ENCODE data around the gene PLD3.

Gene PLD3

GRCh38 chr19:40348961-40349507 is 539 bp downstream of the PLD3 start:
- Histone ChIP-seq H3K4ac (ENCODE audit: low read length) (no peak overlapping the region), H2AFZ (ENCODE audit: low read length) (peak overlapping the region; percentile 88), H2AK5ac (ENCODE audit: low read depth, low read length) (no peak overlapping the region), H3K18ac (ENCODE audit: low read length) (no peak overlapping the region), H2BK5ac (ENCODE audit: low read length) (no peak overlapping the region), H2BK12ac (ENCODE audit: low read length) (no peak overlapping the region), H3K27me3 (ENCODE audit: control insufficient read depth in 3 of 3, insufficient read depth in 3 of 3, low read depth in 1 of 3, low read length in 3 of 3) (no peaks in the 10 kb centered on the region), H3K79me1 (ENCODE audit: low read depth, low read length) (peaks cover 3% of the 10 kb centered on the region), H3K27ac (replicated peaks; ENCODE audit: low read length) (no peak overlapping the region), H3K4me3 (ENCODE audit: low read length in 2 of 2) (peak overlapping the region; percentile 54 to 75), H3K9me3 (replicated peaks in 1 of 2; ENCODE audit: control insufficient read depth in 2 of 2, insufficient read depth in 1 of 2, low read depth in 1 of 2, low read length in 2 of 2) (no peaks in the 10 kb centered on the region), H2BK120ac (ENCODE audit: low read depth, low read length) (no peak overlapping the region), H3K4me1 (ENCODE audit: control insufficient read depth in 2 of 2, insufficient read depth in 1 of 2, low read depth in 1 of 2, low read length in 2 of 2) (peaks cover 5 to 8% of the 10 kb centered on the region in 2 donors), H4K91ac (ENCODE audit: low read depth, low read length, poor library complexity) (no peak overlapping the region), H3K36me3 (replicated peaks in 1 of 2; ENCODE audit: control insufficient read depth in 2 of 2, insufficient read depth in 2 of 2, low read length in 2 of 2) (peaks cover 0 to 5% of the 10 kb centered on the region in 2 donors), H3K9ac (ENCODE audit: low read depth, low read length, poor library complexity) (no peak overlapping the region), H2BK15ac (ENCODE audit: low read length) (no peak overlapping the region), H3K14ac (ENCODE audit: low read length) (no peak overlapping the region), H4K8ac (ENCODE audit: low read depth, low read length) (no peak overlapping the region), H3K23ac (ENCODE audit: low read depth, low read length, poor library complexity) (no peak overlapping the region), H3K4me2 (ENCODE audit: insufficient read depth, low read length, poor library complexity, severe bottlenecking) (peak overlapping the region; percentile 54)
- no peak for DNase-seq (ENCODE audit: low spot score)
- WGBS, 2 donors (ENCODE audit: extremely low coverage in 2 of 2, insufficient read length in 2 of 2, insufficient replicate concordance in 1 of 2): 100% methylated on average over 3 of the region's 17 CpGs; no CpG with 5 or more reads in 1 of the 2 donors

GRCh38 chr19:40355975-40356680 is 7.6 kb downstream of the PLD3 start:
- Histone ChIP-seq H2BK120ac (ENCODE audit: low read depth, low read length) (no peak overlapping the region), H3K27me3 (ENCODE audit: control insufficient read depth in 3 of 3, insufficient read depth in 3 of 3, low read depth in 1 of 3, low read length in 3 of 3) (no peaks in the 10 kb centered on the region), H3K79me1 (ENCODE audit: low read depth, low read length) (no peaks in the 10 kb centered on the region), H2AFZ (ENCODE audit: low read length) (no peak overlapping the region), H2BK12ac (ENCODE audit: low read length) (no peak overlapping the region), H3K4me2 (ENCODE audit: insufficient read depth, low read length, poor library complexity, severe bottlenecking) (no peak overlapping the region), H4K8ac (ENCODE audit: low read depth, low read length) (no peak overlapping the region), H2BK5ac (ENCODE audit: low read length) (no peak overlapping the region), H3K4me1 (ENCODE audit: control insufficient read depth in 2 of 2, insufficient read depth in 1 of 2, low read depth in 1 of 2, low read length in 2 of 2) (no peaks in the 10 kb centered on the region), H3K23ac (ENCODE audit: low read depth, low read length, poor library complexity) (no peak overlapping the region), H3K9ac (ENCODE audit: low read depth, low read length, poor library complexity) (no peak overlapping the region), H4K91ac (ENCODE audit: low read depth, low read length, poor library complexity) (no peak overlapping the region), H3K4me3 (ENCODE audit: low read length in 2 of 2) (no peak overlapping the region), H3K36me3 (replicated peaks in 1 of 2; ENCODE audit: control insufficient read depth in 2 of 2, insufficient read depth in 2 of 2, low read length in 2 of 2) (no peaks in the 10 kb centered on the region), H3K9me3 (replicated peaks in 1 of 2; ENCODE audit: control insufficient read depth in 2 of 2, insufficient read depth in 1 of 2, low read depth in 1 of 2, low read length in 2 of 2) (no peaks in the 10 kb centered on the region), H3K18ac (ENCODE audit: low read length) (no peak overlapping the region), H3K14ac (ENCODE audit: low read length) (no peak overlapping the region), H3K4ac (ENCODE audit: low read length) (no peak overlapping the region), H3K27ac (replicated peaks; ENCODE audit: low read length) (no peak overlapping the region), H2BK15ac (ENCODE audit: low read length) (no peak overlapping the region), H2AK5ac (ENCODE audit: low read depth, low read length) (no peak overlapping the region)
- WGBS, 2 donors (ENCODE audit: extremely low coverage in 2 of 2, insufficient read length in 2 of 2, insufficient replicate concordance in 1 of 2): no CpG with 5 or more reads among the region's 9 CpGs
- DNase-seq (ENCODE audit: low spot score): no peak

- Histone ChIP-seq H4K8ac (ENCODE audit: low read depth, low read length) (no peak overlapping the region), H3K36me3 (replicated peaks in 1 of 2; ENCODE audit: control insufficient read depth in 2 of 2, insufficient read depth in 2 of 2, low read length in 2 of 2) (no peaks in the 10 kb centered on the region), H3K23ac (ENCODE audit: low read depth, low read length, poor library complexity) (no peak overlapping the region), H2BK120ac (ENCODE audit: low read depth, low read length) (no peak overlapping the region), H3K4me2 (ENCODE audit: insufficient read depth, low read length, poor library complexity, severe bottlenecking) (no peak overlapping the region), H2AFZ (ENCODE audit: low read length) (no peak overlapping the region), H3K79me1 (ENCODE audit: low read depth, low read length) (no peaks in the 10 kb centered on the region), H3K4ac (ENCODE audit: low read length) (no peak overlapping the region), H3K9ac (ENCODE audit: low read depth, low read length, poor library complexity) (no peak overlapping the region), H3K27ac (replicated peaks; ENCODE audit: low read length) (no peak overlapping the region), H2BK15ac (ENCODE audit: low read length) (no peak overlapping the region), H3K4me3 (ENCODE audit: low read length in 2 of 2) (no peak overlapping the region), H3K9me3 (replicated peaks in 1 of 2; ENCODE audit: control insufficient read depth in 2 of 2, insufficient read depth in 1 of 2, low read depth in 1 of 2, low read length in 2 of 2) (no peaks in the 10 kb centered on the region), H2AK5ac (ENCODE audit: low read depth, low read length) (no peak overlapping the region), H3K18ac (ENCODE audit: low read length) (no peak overlapping the region), H4K91ac (ENCODE audit: low read depth, low read length, poor library complexity) (no peak overlapping the region), H3K4me1 (ENCODE audit: control insufficient read depth in 2 of 2, insufficient read depth in 1 of 2, low read depth in 1 of 2, low read length in 2 of 2) (no peaks in the 10 kb centered on the region), H3K14ac (ENCODE audit: low read length) (no peak overlapping the region), H2BK12ac (ENCODE audit: low read length) (no peak overlapping the region), H3K27me3 (ENCODE audit: control insufficient read depth in 3 of 3, insufficient read depth in 3 of 3, low read depth in 1 of 3, low read length in 3 of 3) (no peaks in the 10 kb centered on the region), H2BK5ac (ENCODE audit: low read length) (no peak overlapping the region)
- DNase-seq (ENCODE audit: low spot score): no peak
- WGBS, 2 donors (ENCODE audit: extremely low coverage in 2 of 2, insufficient read length in 2 of 2, insufficient replicate concordance in 1 of 2): no CpG with 5 or more reads among the region's 6 CpGs
Measured at GRCh38 chr19:40356681-40357595, 8.4 kb downstream of the PLD3 start.

GRCh38 chr19:40357640-40358039 is 9.1 kb downstream of the PLD3 start:
- H3K4me1 ChIP-seq (ENCODE audit: control insufficient read depth in 2 of 2, insufficient read depth in 1 of 2, low read depth in 1 of 2, low read length in 2 of 2): no peaks in the 10 kb centered on the region
- no peak overlapping the region for H3K4me3 ChIP-seq (ENCODE audit: low read length in 2 of 2)
- WGBS, 2 donors (ENCODE audit: extremely low coverage in 2 of 2, insufficient read length in 2 of 2, insufficient replicate concordance in 1 of 2): no CpG with 5 or more reads among the region's 3 CpGs
- H2BK12ac ChIP-seq (ENCODE audit: low read length): no peak overlapping the region
- H3K4ac ChIP-seq (ENCODE audit: low read length): no peak overlapping the region
- H3K23ac ChIP-seq (ENCODE audit: low read depth, low read length, poor library complexity): no peak overlapping the region
- no peaks in the 10 kb centered on the region for H3K27me3 ChIP-seq (ENCODE audit: control insufficient read depth in 3 of 3, insufficient read depth in 3 of 3, low read depth in 1 of 3, low read length in 3 of 3)
- H2BK15ac ChIP-seq (ENCODE audit: low read length): no peak overlapping the region
- H3K9ac ChIP-seq (ENCODE audit: low read depth, low read length, poor library complexity): no peak overlapping the region
- H2BK5ac ChIP-seq (ENCODE audit: low read length): no peak overlapping the region
- H4K8ac ChIP-seq (ENCODE audit: low read depth, low read length): no peak overlapping the region
- H3K36me3 ChIP-seq (replicated peaks in 1 of 2; ENCODE audit: control insufficient read depth in 2 of 2, insufficient read depth in 2 of 2, low read length in 2 of 2): no peaks in the 10 kb centered on the region
- no peak overlapping the region for H3K18ac ChIP-seq (ENCODE audit: low read length)
- no peak overlapping the region for H4K91ac ChIP-seq (ENCODE audit: low read depth, low read length, poor library complexity)
- H2AK5ac ChIP-seq (ENCODE audit: low read depth, low read length): no peak overlapping the region
- H2BK120ac ChIP-seq (ENCODE audit: low read depth, low read length): no peak overlapping the region
- H3K14ac ChIP-seq (ENCODE audit: low read length): no peak overlapping the region
- H3K79me1 ChIP-seq (ENCODE audit: low read depth, low read length): no peaks in the 10 kb centered on the region
- no peaks in the 10 kb centered on the region for H3K9me3 ChIP-seq (replicated peaks in 1 of 2; ENCODE audit: control insufficient read depth in 2 of 2, insufficient read depth in 1 of 2, low read depth in 1 of 2, low read length in 2 of 2)
- no peak overlapping the region for H3K4me2 ChIP-seq (ENCODE audit: insufficient read depth, low read length, poor library complexity, severe bottlenecking)
- DNase-seq (ENCODE audit: low spot score): no peak
- H2AFZ ChIP-seq (ENCODE audit: low read length): no peak overlapping the region
- H3K27ac ChIP-seq (replicated peaks; ENCODE audit: low read length): no peak overlapping the region
